WTC11 (cell line): ENCODE results near the gene NECTIN1. TPM values are rescaled to one million over a fixed set of nuclear protein-coding genes. Genes with fewer than 3 reads are reported as not detected.

Experiments
- ATAC-seq: fragments of 200-7000 bp; cut with Tn5 transposase; 2 replicates; pipeline ENCODE4 v1.10.0; 2021; ENCODE audit warnings: mild to moderate bottlenecking, moderate library complexity
- CTCF ChIA-PET: fragments of 300-600 bp; sonication (Branson Sonifier 250); formaldehyde crosslinking; loops from one replicate; lab custom pipeline; 2021; ENCODE audit warnings: antibody characterized with exemption; lab: Charles Lee
- POLR2A ChIA-PET: fragments of 350-600 bp; sonication (Branson Sonifier 250); formaldehyde crosslinking; loops from one replicate; lab custom pipeline; 2021; ENCODE audit warnings: antibody characterized with exemption; lab: Charles Lee
- DNase-seq: peaks from one replicate; pipeline ENCODE4 v3.0.0; 2021; ENCODE audit warnings: low spot score
- H3K27ac Mint-ChIP-seq: 2 replicates; pipeline ENCODE4 v1.8.0; 2021; ENCODE audit warnings: mixed read lengths
- H3K27me3 Mint-ChIP-seq: 2 replicates; pipeline ENCODE4 v1.8.0; 2021; ENCODE audit warnings: low read depth, mild to moderate bottlenecking, moderate library complexity, mixed read lengths
- H3K36me3 Mint-ChIP-seq: 2 replicates; pipeline ENCODE4 v1.8.0; 2021; ENCODE audit warnings: mixed read lengths
- H3K4me1 Mint-ChIP-seq: 2 replicates; pipeline ENCODE4 v1.8.0; 2022; ENCODE audit warnings: mixed read lengths
- H3K4me3 Mint-ChIP-seq: 2 replicates; pipeline ENCODE4 v1.8.0; 2021; ENCODE audit warnings: mild to moderate bottlenecking, moderate library complexity, mixed read lengths
- H3K9me3 Mint-ChIP-seq: 2 replicates; pipeline ENCODE4 v1.8.0; 2021; ENCODE audit warnings: mixed read lengths
- CDX4 ChIP-seq: fragments of 250-450 bp; sonication (Bioruptor Pico); IDR thresholded peaks from 2 replicates; pipeline ENCODE4 v1.9.0; 2021; ENCODE audit warnings: moderate library complexity, mild to moderate bottlenecking, inconsistent platforms, borderline replicate concordance
- E2F1 ChIP-seq: sonication (generic); formaldehyde crosslinking; IDR thresholded peaks from 2 replicates; pipeline ENCODE4 v1.8.0; 2022; ENCODE audit warnings: mild to moderate bottlenecking, missing genetic modification reagents
- ETV6 ChIP-seq: sonication (generic); formaldehyde crosslinking; IDR thresholded peaks from 2 replicates; pipeline ENCODE4 v1.8.1; 2022; ENCODE audit warnings: mild to moderate bottlenecking, missing genetic modification reagents
- FOXJ3 ChIP-seq: sonication (generic); formaldehyde crosslinking; IDR thresholded peaks from 2 replicates; pipeline ENCODE4 v1.9.0; 2021; ENCODE audit warnings: missing genetic modification reagents, mild to moderate bottlenecking, borderline replicate concordance
- FOXK1 ChIP-seq: sonication (generic); formaldehyde crosslinking; IDR thresholded peaks from 2 replicates; pipeline ENCODE4 v1.8.0; 2022; ENCODE audit warnings: mild to moderate bottlenecking, moderate library complexity, missing genetic modification reagents
- IRF1 ChIP-seq: sonication (generic); formaldehyde crosslinking; IDR thresholded peaks from 2 replicates; pipeline ENCODE4 v1.8.0; 2023; ENCODE audit warnings: missing genetic modification reagents
- MAX ChIP-seq: sonication (generic); formaldehyde crosslinking; IDR thresholded peaks from 2 replicates; pipeline ENCODE4 v1.8.0; 2022; ENCODE audit warnings: mild to moderate bottlenecking, missing genetic modification reagents
- MLX ChIP-seq: sonication (generic); formaldehyde crosslinking; IDR thresholded peaks from 2 replicates; pipeline ENCODE4 v1.8.1; 2023; ENCODE audit warnings: mild to moderate bottlenecking, missing genetic modification reagents, moderate library complexity
- MXD4 ChIP-seq: fragments of 250-450 bp; sonication (Bioruptor Pico); IDR thresholded peaks from 2 replicates; pipeline ENCODE4 v1.8.0; 2021; ENCODE audit warnings: mild to moderate bottlenecking, moderate library complexity, borderline replicate concordance
- PREB ChIP-seq: sonication (generic); formaldehyde crosslinking; IDR thresholded peaks from 2 replicates; pipeline ENCODE4 v1.8.1; 2022; ENCODE audit warnings: mild to moderate bottlenecking, missing genetic modification reagents, moderate library complexity, borderline replicate concordance
- PRRX2 ChIP-seq: fragments of 250-450 bp; sonication (Bioruptor Pico); IDR thresholded peaks from 2 replicates; pipeline ENCODE4 v1.8.0; 2021; ENCODE audit warnings: mild to moderate bottlenecking
- SOX15 ChIP-seq: fragments of 250-450 bp; sonication (Bioruptor Pico); IDR thresholded peaks from 2 replicates; pipeline ENCODE4 v1.9.0; 2021; ENCODE audit warnings: mild to moderate bottlenecking
- TCF7 ChIP-seq: sonication (generic); formaldehyde crosslinking; IDR thresholded peaks from 2 replicates; pipeline ENCODE4 v1.8.0; 2022; ENCODE audit warnings: mild to moderate bottlenecking, low read depth, missing genetic modification reagents, moderate library complexity
- total RNA-seq: library from RNA; stranded (reverse); gene quantifications from 3 replicates; pipeline ENCODE4 v1.2.3, GENCODE V29; 2021
- TF ChIP-seq, protein P1 (sequence below): sonication (generic); formaldehyde crosslinking; IDR thresholded peaks from 2 replicates; pipeline ENCODE4 v1.8.1; 2023; ENCODE audit warnings: mild to moderate bottlenecking, missing genetic modification reagents
- TF ChIP-seq, protein P2 (sequence below): fragments of 250-450 bp; sonication (Bioruptor Pico); IDR thresholded peaks from 2 replicates; pipeline ENCODE4 v1.8.0; 2021; ENCODE audit warnings: mild to moderate bottlenecking

NECTIN1 gene
- total RNA-seq, 1 experiment from 2014 or later: 86.2 TPM

- TF ChIP-seq TCF7 (CRISPR knock-in tag) (no peak), FOXK1 (CRISPR knock-in tag) (no peak), MXD4 (CRISPR knock-in tag) (no peak), PREB (CRISPR knock-in tag) (no peak), FOXJ3 (CRISPR knock-in tag) (no peak), MAX (CRISPR knock-in tag) (no peak), CDX4 (CRISPR knock-in tag) (no peak)
- TF ChIP-seq, protein P1, sequence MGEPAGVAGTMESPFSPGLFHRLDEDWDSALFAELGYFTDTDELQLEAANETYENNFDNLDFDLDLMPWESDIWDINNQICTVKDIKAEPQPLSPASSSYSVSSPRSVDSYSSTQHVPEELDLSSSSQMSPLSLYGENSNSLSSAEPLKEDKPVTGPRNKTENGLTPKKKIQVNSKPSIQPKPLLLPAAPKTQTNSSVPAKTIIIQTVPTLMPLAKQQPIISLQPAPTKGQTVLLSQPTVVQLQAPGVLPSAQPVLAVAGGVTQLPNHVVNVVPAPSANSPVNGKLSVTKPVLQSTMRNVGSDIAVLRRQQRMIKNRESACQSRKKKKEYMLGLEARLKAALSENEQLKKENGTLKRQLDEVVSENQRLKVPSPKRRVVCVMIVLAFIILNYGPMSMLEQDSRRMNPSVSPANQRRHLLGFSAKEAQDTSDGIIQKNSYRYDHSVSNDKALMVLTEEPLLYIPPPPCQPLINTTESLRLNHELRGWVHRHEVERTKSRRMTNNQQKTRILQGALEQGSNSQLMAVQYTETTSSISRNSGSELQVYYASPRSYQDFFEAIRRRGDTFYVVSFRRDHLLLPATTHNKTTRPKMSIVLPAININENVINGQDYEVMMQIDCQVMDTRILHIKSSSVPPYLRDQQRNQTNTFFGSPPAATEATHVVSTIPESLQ (CRISPR knock-in tag): no peak
- TF ChIP-seq, all 79 proteins: peak for 0
These were observed 134.3 kb downstream of the NECTIN1 start (continued) for GRCh38 chr11:119594639-119595249.

- CTCF ChIA-PET: no interaction called here
- no peak overlapping the region for H3K4me3 Mint-ChIP-seq
These were observed 135.7 kb downstream of the NECTIN1 start for GRCh38 chr11:119593346-119593745.

More at GRCh38 chr11:119593346-119593745, 135.7 kb downstream of the NECTIN1 start:
- H3K27ac Mint-ChIP-seq: no peak overlapping the region
- no peaks in the 10 kb centered on the region for H3K36me3 Mint-ChIP-seq
- no peak for ATAC-seq
- no peak for DNase-seq
- TF ChIP-seq PRRX2 (CRISPR knock-in tag) (no peak), SOX15 (CRISPR knock-in tag) (no peak), MLX (CRISPR knock-in tag) (no peak), E2F1 (CRISPR knock-in tag) (no peak), ETV6 (no peak), IRF1 (no peak)
- TF ChIP-seq, protein P2, sequence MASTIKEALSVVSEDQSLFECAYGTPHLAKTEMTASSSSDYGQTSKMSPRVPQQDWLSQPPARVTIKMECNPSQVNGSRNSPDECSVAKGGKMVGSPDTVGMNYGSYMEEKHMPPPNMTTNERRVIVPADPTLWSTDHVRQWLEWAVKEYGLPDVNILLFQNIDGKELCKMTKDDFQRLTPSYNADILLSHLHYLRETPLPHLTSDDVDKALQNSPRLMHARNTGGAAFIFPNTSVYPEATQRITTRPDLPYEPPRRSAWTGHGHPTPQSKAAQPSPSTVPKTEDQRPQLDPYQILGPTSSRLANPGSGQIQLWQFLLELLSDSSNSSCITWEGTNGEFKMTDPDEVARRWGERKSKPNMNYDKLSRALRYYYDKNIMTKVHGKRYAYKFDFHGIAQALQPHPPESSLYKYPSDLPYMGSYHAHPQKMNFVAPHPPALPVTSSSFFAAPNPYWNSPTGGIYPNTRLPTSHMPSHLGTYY: no peak
- POLR2A ChIA-PET: no interaction called here
- H3K4me1 Mint-ChIP-seq: peaks cover 25% of the 10 kb centered on the region
- peaks cover 6% of the 10 kb centered on the region for H3K27me3 Mint-ChIP-seq
- H3K9me3 Mint-ChIP-seq: 0 out of 2 replicates have a peak, but pooled peaks cover 3% of the 10 kb centered on the region
